Motor neuron (in vitro differentiated cells): Measurements from ENCODE around the gene TEX36. TPM values are rescaled to one million over a fixed set of nuclear protein-coding genes. Genes with fewer than 3 reads are reported as not detected.
"Not testable (repeated sequence)": the region's sequence is repeated elsewhere in the genome, so short reads cannot be mapped to it uniquely, and the experiment has no call there.

Experiments used
- ATAC-seq, 8 experiments: fragments of 200-7000 bp; cut with Tn5 transposase; replicated peaks in 6 of 8; 2 replicates each; pipeline ENCODE4 v1.8.0; 2021; ENCODE audit warnings: mild to moderate bottlenecking in 8 of 8, moderate library complexity in 8 of 8
- H3K27ac ChIP-seq, 2 donors: fragments of 250-450 bp; sonication (Bioruptor Pico); 2 replicates each; pipeline ENCODE4 v1.9.0; 2021; ENCODE audit warnings: antibody characterized with exemption in 2 of 2, mild to moderate bottlenecking in 2 of 2, moderate library complexity in 1 of 2
- H3K4me1 ChIP-seq, 2 donors: fragments of 250-450 bp; sonication (Bioruptor Pico); replicated peaks in 1 of 2; 2 replicates each; pipeline ENCODE4 v1.6.1; 2021; ENCODE audit warnings: antibody characterized with exemption in 2 of 2, mild to moderate bottlenecking in 2 of 2, moderate library complexity in 1 of 2
- H3K4me3 ChIP-seq, 5 donors: fragments of 250-450 bp; sonication (Bioruptor Pico); 2 replicates each; pipeline ENCODE4 v1.9.0; 2021; ENCODE audit warnings: antibody characterized with exemption in 5 of 5, mild to moderate bottlenecking in 5 of 5, moderate library complexity in 4 of 5
- WGBS, 10 experiments: fragments of 450-650 bp; shearing (Covaris generic); methylation state at CpG; one replicate each; pipeline ENCODE4 v1.0.0; 2022; 5-methylcytosine and 5-hydroxymethylcytosine counted together
- in situ Hi-C, 9 experiments: fragments of 400-800 bp; cut with MboI; loops; one replicate each; pipeline ENCODE4 v1.15.0; 2021; ENCODE audit warnings: low sequenced_read_pairs in 9 of 9, low pct_unique_long_range_greater_than_20kb in 2 of 9; ENCODE audit not compliant: unreplicated experiment in 9 of 9
- total RNA-seq, 8 experiments: library from RNA; unstranded; fragments of 300-600 nt; gene quantifications; 2 replicates each; pipeline versions ENCODE4 v1.2.3 to v1.2.4, GENCODE V29; 2022

TEX36 gene
- total RNA-seq, 8 experiments from 2014 or later: 0.46 to 0.52 TPM; not detected in 6

DNA sequence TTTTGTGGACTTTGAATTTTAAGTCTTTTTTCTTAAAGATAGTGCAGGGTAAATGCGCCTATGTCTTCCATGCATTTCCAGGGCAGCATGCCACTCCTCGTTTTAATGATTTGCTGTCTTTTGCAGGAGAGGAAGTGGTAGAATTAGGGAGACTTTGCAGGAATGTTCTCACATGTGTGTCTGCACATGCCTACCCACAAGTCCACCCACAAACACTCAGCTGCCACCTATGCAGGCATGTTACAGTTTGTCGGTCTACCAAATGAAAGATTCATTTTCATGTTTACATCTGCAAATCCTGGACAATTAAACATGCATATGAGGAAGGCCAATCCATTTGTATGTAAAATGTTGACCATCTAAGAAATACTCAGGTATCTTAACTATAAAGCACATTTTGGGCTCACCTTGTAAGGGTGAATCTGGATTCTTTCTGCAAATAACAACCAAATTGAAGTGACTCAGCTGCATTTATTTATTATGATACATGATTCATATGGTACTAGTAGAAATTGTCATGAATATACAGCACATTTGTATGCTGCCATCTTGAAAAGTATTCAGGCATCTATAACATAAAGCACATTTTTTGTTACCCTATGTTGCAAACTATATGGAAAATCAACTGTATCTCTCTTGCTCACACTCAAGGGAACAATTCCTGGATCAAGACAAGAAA is 4.7 kb upstream of the TEX36 start:
- Histone ChIP-seq H3K4me3 (no peak overlapping the region), H3K27ac (no peak overlapping the region), H3K4me1 (peaks cover 12 to 21% of the 10 kb centered on the region in 2 donors)
- WGBS, 10 experiments: 42 to 100% (median 78%) methylated on average over 1 to 2 of the region's 3 CpGs; no CpG with 5 or more reads in 2 of the 10 experiments
- in situ Hi-C loops: no loop called here
- ATAC-seq: no peak

- 0 to 90% (median 74%) methylated on average over 1 to 4 of the region's 5 CpGs; no CpG with 5 or more reads in 4 of the 10 experiments for WGBS, 10 experiments
- in situ Hi-C loops: no loop called here
- no peak overlapping the region for H3K4me3 ChIP-seq
- H3K4me1 ChIP-seq: no peaks in the 10 kb centered on the region
- H3K27ac ChIP-seq: no peak overlapping the region
- ATAC-seq: no peak
Measured at GRCh38 chr10:125684581-125684980, 1.6 kb upstream of the TEX36 start.

DNA sequence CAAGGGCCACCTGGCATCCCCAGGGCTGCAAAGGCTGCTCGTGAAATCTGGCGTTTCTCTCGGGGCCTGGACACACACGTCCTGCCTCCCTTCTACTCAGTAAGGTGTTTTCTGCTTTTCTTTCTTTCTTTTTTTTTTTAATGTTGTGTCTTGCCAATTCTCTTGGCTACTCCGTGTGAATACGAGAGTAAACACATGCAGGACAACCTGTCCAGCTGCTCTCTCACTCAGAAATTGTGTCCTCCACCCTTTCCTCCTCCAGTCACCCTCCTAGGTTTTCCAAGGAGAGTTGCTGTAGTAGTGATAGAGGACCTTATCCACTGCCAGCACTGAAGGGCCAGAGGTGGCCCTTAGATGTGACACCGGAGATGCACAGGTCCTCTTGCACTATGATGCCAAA is 858 bp upstream of the TEX36 start:
- 40 to 90% (median 70%) methylated on average over 1 to 7 of the region's 7 CpGs; no CpG with 5 or more reads in 3 of the 10 experiments for WGBS, 10 experiments
- in situ Hi-C loops: no loop called here
- no peak overlapping the region for H3K27ac ChIP-seq
- ATAC-seq: no peak
- no peak overlapping the region for H3K4me3 ChIP-seq
- no peaks in the 10 kb centered on the region for H3K4me1 ChIP-seq

GRCh38 chr10:125679436-125679835 is 3.5 kb downstream of the TEX36 start:
- in situ Hi-C loops: no loop called here
- H3K4me1 ChIP-seq: no peaks in the 10 kb centered on the region
- no peak overlapping the region for H3K4me3 ChIP-seq
- ATAC-seq: no peak
- no peak overlapping the region for H3K27ac ChIP-seq
- 17 to 97% (median 79%) methylated on average over 1 to 10 of the region's 11 CpGs; no CpG with 5 or more reads in 2 of the 10 experiments for WGBS, 10 experiments

- in situ Hi-C loops: no loop called here
- H3K27ac ChIP-seq: no peak overlapping the region
- H3K4me1 ChIP-seq: no peaks in the 10 kb centered on the region
- no peak overlapping the region for H3K4me3 ChIP-seq
- WGBS, 10 experiments: 13 to 83% (median 44%) methylated on average over 1 of the region's 1 CpG; no CpG with 5 or more reads in 1 of the 10 experiments
- ATAC-seq: no peak
Measured at GRCh38 chr10:125672884-125673283, 10.1 kb downstream of the TEX36 start.

DNA sequence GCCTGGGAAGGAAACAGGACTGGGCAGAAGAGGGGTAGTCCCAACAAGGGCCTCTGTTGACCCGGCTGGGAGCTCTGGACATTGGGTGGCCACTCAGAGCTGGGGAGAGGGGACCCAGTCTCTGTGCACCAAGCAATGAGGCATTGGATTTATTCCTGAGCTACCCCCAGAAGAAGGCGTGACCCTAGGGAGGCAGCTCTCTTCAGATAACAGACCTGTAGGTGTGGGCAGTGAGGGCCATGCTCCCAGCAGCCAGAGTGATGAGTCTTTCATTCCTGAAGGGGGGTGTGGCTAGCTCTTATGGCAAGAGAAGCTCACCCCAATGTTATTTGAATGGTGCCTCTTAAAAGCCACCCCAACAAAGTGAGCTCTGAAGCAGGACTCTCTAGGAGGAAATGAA is 20.4 kb downstream of the TEX36 start:
- no peak overlapping the region for H3K27ac ChIP-seq
- H3K4me1 ChIP-seq: no peaks in the 10 kb centered on the region
- H3K4me3 ChIP-seq: no peak overlapping the region
- WGBS, 10 experiments: 100% methylated on average over 1 of the region's 2 CpGs; no CpG with 5 or more reads in 9 of the 10 experiments
- peak in 2 of 8 experiments; percentile 11 to 13 for ATAC-seq
- in situ Hi-C loops: no loop called here

- Histone ChIP-seq H3K4me1 (no peaks in the 10 kb centered on the region), H3K4me3 (no peak overlapping the region), H3K27ac (no peak overlapping the region)
- WGBS, 10 experiments: 0 to 87% (median 20%) methylated on average over 1 to 4 of the region's 7 CpGs; no CpG with 5 or more reads in 1 of the 10 experiments
- in situ Hi-C loops: no loop called here
- ATAC-seq: peak in 3 of 8 experiments; percentile 95 to 98 (median 98)
Measured at GRCh38 chr10:125661941-125662515, 20.9 kb downstream of the TEX36 start.

- ATAC-seq: peak in 3 of 8 experiments; percentile 14 to 45 (median 23)
- H3K4me3 ChIP-seq: no peak overlapping the region
- WGBS, 10 experiments: 0 to 78% (median 47%) methylated on average over 1 to 10 of the region's 12 CpGs; no CpG with 5 or more reads in 4 of the 10 experiments
- in situ Hi-C loops: no loop called here
- H3K4me1 ChIP-seq: no peaks in the 10 kb centered on the region
- no peak overlapping the region for H3K27ac ChIP-seq
Measured at GRCh38 chr10:125661431-125661940, 21.5 kb downstream of the TEX36 start.

DNA sequence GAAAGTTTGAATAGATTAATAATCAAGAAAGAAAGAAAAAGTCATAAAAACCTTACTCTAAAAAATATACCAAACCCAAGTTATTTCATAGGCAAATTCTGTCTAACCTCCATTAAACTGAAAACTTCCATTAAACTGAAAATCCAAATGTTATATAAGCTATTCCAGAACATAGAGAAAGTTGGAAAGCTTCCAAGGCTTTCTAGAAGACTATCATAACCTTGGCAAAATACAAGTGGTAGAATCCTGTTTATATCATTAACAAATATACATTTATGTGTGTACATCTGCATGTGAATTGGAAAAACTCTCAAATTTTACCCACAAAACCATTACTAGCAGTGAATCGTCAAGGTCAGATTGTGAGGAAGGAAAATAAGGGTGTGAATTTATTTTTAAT is 23.9 kb downstream of the TEX36 start:
- H3K4me1 ChIP-seq: no peaks in the 10 kb centered on the region
- H3K27ac ChIP-seq: no peak overlapping the region
- no peak for ATAC-seq
- in situ Hi-C loops: no loop called here
- no peak overlapping the region for H3K4me3 ChIP-seq
- WGBS, 10 experiments: 45 to 100% (median 100%) methylated on average over 1 of the region's 1 CpG; no CpG with 5 or more reads in 3 of the 10 experiments

GRCh38 chr10:125656523-125656922 is 26.4 kb downstream of the TEX36 start:
- no peak for ATAC-seq
- WGBS, 10 experiments: 61 to 80% (median 78%) methylated on average over 1 to 3 of the region's 3 CpGs; no CpG with 5 or more reads in 6 of the 10 experiments
- no peaks in the 10 kb centered on the region for H3K4me1 ChIP-seq
- no peak overlapping the region for H3K27ac ChIP-seq
- in situ Hi-C loops: no loop called here
- no peak overlapping the region for H3K4me3 ChIP-seq

DNA sequence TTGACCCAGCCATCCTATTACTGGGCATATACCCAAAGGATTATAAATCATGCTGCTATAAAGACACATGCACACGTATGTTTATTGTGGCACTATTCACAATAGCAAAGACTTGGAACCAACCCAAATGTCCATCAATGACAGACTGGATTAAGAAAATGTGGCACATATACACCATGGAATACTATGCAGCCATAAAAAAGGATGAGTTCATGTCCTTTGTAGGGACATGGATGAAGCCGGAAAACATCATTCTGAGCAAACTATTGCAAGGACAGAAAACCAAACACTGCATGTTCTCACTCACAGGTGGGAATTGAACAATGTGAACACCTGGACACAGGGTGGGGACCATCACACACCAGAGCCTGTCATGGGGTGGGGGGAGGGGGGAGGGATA is 29.9 kb downstream of the TEX36 start:
- no CpG with 5 or more reads among the region's 2 CpGs for WGBS, 10 experiments
- in situ Hi-C loops, H3K27ac ChIP-seq, H3K4me1 ChIP-seq, ATAC-seq, H3K4me3 ChIP-seq: not testable (repeated sequence)

DNA sequence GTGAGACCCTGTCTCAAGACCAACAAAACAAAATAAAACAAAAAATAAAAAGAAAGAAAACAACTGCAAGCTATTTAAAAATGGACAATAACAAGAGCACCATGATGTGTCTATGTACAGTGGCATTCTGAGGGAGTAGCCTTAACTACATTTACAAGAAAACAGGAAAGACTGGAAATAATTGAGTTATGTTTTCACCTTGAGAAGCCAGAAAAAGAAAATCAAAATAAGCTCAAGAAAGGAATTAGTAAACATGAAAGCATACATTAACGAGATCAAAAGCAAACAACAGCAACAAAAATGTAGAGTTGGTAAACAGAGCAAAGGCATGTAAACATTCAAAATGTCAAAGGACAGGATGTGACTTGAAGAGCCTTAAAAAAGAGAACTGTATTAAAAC is 36.7 kb downstream of the TEX36 start:
- H3K4me1 ChIP-seq: no peaks in the 10 kb centered on the region
- no peak overlapping the region for H3K27ac ChIP-seq
- H3K4me3 ChIP-seq: no peak overlapping the region
- WGBS, 10 experiments: 0 to 73% (median 26%) methylated on average over 1 of the region's 1 CpG; no CpG with 5 or more reads in 2 of the 10 experiments
- ATAC-seq: no peak
- in situ Hi-C loops: no loop called here

DNA sequence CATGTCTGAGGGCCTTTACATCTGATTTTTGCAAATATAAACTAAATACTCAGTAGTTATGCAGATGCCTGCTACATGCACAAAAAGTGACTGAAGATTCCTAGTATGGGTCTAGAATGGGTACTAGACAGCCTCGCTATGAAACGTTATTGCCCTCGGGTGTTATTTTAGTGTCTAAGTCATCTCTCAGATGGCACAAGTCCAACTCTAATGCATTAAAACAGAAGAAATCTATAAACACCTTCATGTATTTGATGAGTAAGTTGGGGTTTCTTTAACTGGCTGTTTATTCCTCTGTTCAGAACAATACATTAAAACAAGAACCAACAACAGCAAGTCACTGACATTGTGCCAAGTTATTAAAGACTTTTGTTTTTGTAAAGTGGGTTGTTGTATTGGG is 41.6 kb downstream of the TEX36 start:
- 30 to 100% (median 90%) methylated on average over 3 of the region's 3 CpGs; no CpG with 5 or more reads in 5 of the 10 experiments for WGBS, 10 experiments
- no peak overlapping the region for H3K4me3 ChIP-seq
- no peak for ATAC-seq
- in situ Hi-C loops: no loop called here
- no peak overlapping the region for H3K27ac ChIP-seq
- H3K4me1 ChIP-seq: no peaks in the 10 kb centered on the region
